Measurements from ENCODE around the gene FAM81A.

GRCh38 chr15:59392299-59392698, 45.7 kb upstream of the FAM81A start:
- TF ChIP-seq, protein P1, sequence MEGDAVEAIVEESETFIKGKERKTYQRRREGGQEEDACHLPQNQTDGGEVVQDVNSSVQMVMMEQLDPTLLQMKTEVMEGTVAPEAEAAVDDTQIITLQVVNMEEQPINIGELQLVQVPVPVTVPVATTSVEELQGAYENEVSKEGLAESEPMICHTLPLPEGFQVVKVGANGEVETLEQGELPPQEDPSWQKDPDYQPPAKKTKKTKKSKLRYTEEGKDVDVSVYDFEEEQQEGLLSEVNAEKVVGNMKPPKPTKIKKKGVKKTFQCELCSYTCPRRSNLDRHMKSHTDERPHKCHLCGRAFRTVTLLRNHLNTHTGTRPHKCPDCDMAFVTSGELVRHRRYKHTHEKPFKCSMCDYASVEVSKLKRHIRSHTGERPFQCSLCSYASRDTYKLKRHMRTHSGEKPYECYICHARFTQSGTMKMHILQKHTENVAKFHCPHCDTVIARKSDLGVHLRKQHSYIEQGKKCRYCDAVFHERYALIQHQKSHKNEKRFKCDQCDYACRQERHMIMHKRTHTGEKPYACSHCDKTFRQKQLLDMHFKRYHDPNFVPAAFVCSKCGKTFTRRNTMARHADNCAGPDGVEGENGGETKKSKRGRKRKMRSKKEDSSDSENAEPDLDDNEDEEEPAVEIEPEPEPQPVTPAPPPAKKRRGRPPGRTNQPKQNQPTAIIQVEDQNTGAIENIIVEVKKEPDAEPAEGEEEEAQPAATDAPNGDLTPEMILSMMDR (IDR thresholded peaks at IDR 0.05): no peak
- no peak for TF ChIP-seq POLR2A (IDR thresholded peaks at IDR 0.05)
